Stimulated activated CD4-positive, alpha-beta T cell treated with anti-CD3 and anti-CD28 coated beads, TNF-alpha, amount 100 ng/mL, for 4 hours (primary cell): ENCODE data around the gene KCNE3.
"Not testable (repeated sequence)": the region's sequence is repeated elsewhere in the genome, so short reads cannot be mapped to it uniquely, and the experiment has no call there.

ENCODE experiments used
- DNase-seq, 3 experiments: peaks; one replicate each; pipeline ENCODE4 v3.0.0-alpha.2; 2020; ENCODE audit warnings: low read depth in 3 of 3

KCNE3 gene

GRCh38 chr11:74443071-74443864 is 24.1 kb downstream of the KCNE3 start:
- no peak for DNase-seq

- DNase-seq, result no peak
Measured at GRCh38 chr11:74442636-74443035, 24.7 kb downstream of the KCNE3 start.

GRCh38 chr11:74438681-74439080 is 28.7 kb downstream of the KCNE3 start:
- no peak for DNase-seq

- no peak for DNase-seq
Measured at GRCh38 chr11:74437441-74438042, 29.8 kb downstream of the KCNE3 start.

- no peak for DNase-seq
Measured at GRCh38 chr11:74434528-74434927, 32.8 kb downstream of the KCNE3 start.

- no peak for DNase-seq
Measured at GRCh38 chr11:74429205-74429604, 38.1 kb downstream of the KCNE3 start.

GRCh38 chr11:74427384-74427886 is 39.9 kb downstream of the KCNE3 start:
- DNase-seq, result no peak

- DNase-seq, result no peak
Measured at GRCh38 chr11:74425100-74425499, 42.2 kb downstream of the KCNE3 start.

- no peak for DNase-seq
Measured at GRCh38 chr11:74418509-74418895, 48.8 kb downstream of the KCNE3 start.

GRCh38 chr11:74417860-74418508 is 49.4 kb downstream of the KCNE3 start:
- no peak for DNase-seq

- DNase-seq, result no peak
Measured at GRCh38 chr11:74417379-74417804, 50.0 kb downstream of the KCNE3 start.

- not testable (repeated sequence) for DNase-seq
Measured at GRCh38 chr11:74416974-74417373, 50.4 kb downstream of the KCNE3 start.

GRCh38 chr11:74412733-74413359 is 54.5 kb downstream of the KCNE3 start:
- DNase-seq, result no peak

GRCh38 chr11:74412321-74412720 is 55.0 kb downstream of the KCNE3 start:
- no peak for DNase-seq

GRCh38 chr11:74409633-74410032 is 57.7 kb downstream of the KCNE3 start:
- no peak for DNase-seq
